Measurements from ENCODE around the gene MMP14. TPM values are rescaled to one million over a fixed set of nuclear protein-coding genes. Genes with fewer than 3 reads are reported as not detected.

The MMP14 gene
- total and polyA plus RNA-seq, 2 of the 13 experiments (the other 11 are each of a cell fraction or from before 2014, with no cell fraction given): 5.2 to 9.8 TPM

- no peak for TF ChIP-seq CBX1 (IDR thresholded peaks at IDR 0.05; ENCODE audit: low read depth)
- TF ChIP-seq ZNF205 (CRISPR knock-in tag; IDR thresholded peaks at IDR 0.05): no peak; the same call in none of the 2 replicates
- TF ChIP-seq ZNF263 (CRISPR knock-in tag; IDR thresholded peaks at IDR 0.05): no peak
- no peak for TF ChIP-seq GPN1 (CRISPR knock-in tag; IDR thresholded peaks at IDR 0.05; ENCODE audit: borderline replicate concordance)
- no peak for TF ChIP-seq MTF1 (CRISPR knock-in tag; IDR thresholded peaks at IDR 0.05)
These were observed 13.8 kb upstream of the MMP14 start (continued) for GRCh38 chr14:22822571-22823098.

- ATAC-seq (peak; percentile 2; the same call in 2 of the 3 replicates), DNase-seq (ENCODE audit: low spot score) (peak; percentile 85), FAIRE-seq (no peak)
- ChIA-PET POLR2A (interaction anchor here (1.0 to 5.0 kb wide), 9 partner anchors 10 to 236 kb away, joined by 3 to 26 read pairs (median 5); partner anchors contain the start of genes AJUBA, DAD1, LRP10 and OXA1L), CTCF (ENCODE audit: low intra/inter-chr PET ratio, low total read pairs) (interaction anchor here (6.1 kb wide), 1 partner anchor 28 kb away, joined by 141 read pairs; no protein-coding TSS in a partner anchor)
- no peaks in the 10 kb centered on the region for H3K9me3 ChIP-seq (ENCODE audit: low read length)
- H3K4me2 ChIP-seq (ENCODE audit: low read depth, low read length): peak overlapping the region; percentile 66
- in situ Hi-C loops (cut with HindIII; ENCODE audit: extremely low pct_ligation_motif_present, low pct_unique_long_range_greater_than_20kb) (loop anchor here (5.0 kb wide), 1 partner anchor 77 kb away; no protein-coding TSS in a partner anchor), intact Hi-C loops (cut with micrococcal nuclease; ENCODE audit: unreplicated experiment) (no loop called here)
- no peaks in the 10 kb centered on the region for H4K20me1 ChIP-seq (ENCODE audit: insufficient read depth, low read length)
- peak overlapping the region; percentile 14; the same call in 1 of the 2 replicates for H3K9ac ChIP-seq (ENCODE audit: insufficient read depth, low read depth, low read length)
- no TSS peak for BruUV-seq (replicated peaks)
- peaks cover 60% of the 10 kb centered on the region for H3K4me1 ChIP-seq (ENCODE audit: insufficient read depth, low read length)
- no peak overlapping the region for H3K27ac ChIP-seq (ENCODE audit: extremely low read length, insufficient read depth, low read length)
- H3K4me3 ChIP-seq (replicated peaks in 1 of 3; ENCODE audit: insufficient read depth in 1 of 3, low read depth in 2 of 3, low read length in 3 of 3): peak overlapping the region in 1 of 3 experiments; percentile 0; a peak in 2 of 6 replicates
- peaks cover 0 to 3% of the 10 kb centered on the region in 2 experiments; a peak in 1 of 5 replicates for H3K27me3 ChIP-seq (ENCODE audit: control insufficient read depth in 1 of 2, insufficient read depth in 2 of 2, low read length in 2 of 2)
- H3K36me3 ChIP-seq (replicated peaks in 1 of 2; ENCODE audit: control insufficient read depth in 1 of 2, insufficient read depth in 2 of 2, low read length in 2 of 2): no peaks in the 10 kb centered on the region
- H2AFZ ChIP-seq (ENCODE audit: low read length): peak overlapping the region; percentile 45
- H3K79me2 ChIP-seq (ENCODE audit: insufficient read depth, low read length): no peaks in the 10 kb centered on the region
- WGBS (ENCODE audit: low lambda C conversion rate): 20% methylated on average over 8 of the region's 8 CpGs
- no peak for TF ChIP-seq TBL1XR1 (IDR thresholded peaks at IDR 0.05; ENCODE audit: borderline replicate concordance, low read length, partially characterized antibody)
- TF ChIP-seq ZBTB26 (CRISPR knock-in tag; IDR thresholded peaks at IDR 0.05; ENCODE audit: borderline replicate concordance): 0 out of 2 replicates have a peak, but pooled peaks have one; percentile 31
- TF ChIP-seq ZNF468 (CRISPR knock-in tag; IDR thresholded peaks at IDR 0.05): no peak
- TF ChIP-seq SPEN (CRISPR knock-in tag; IDR thresholded peaks at IDR 0.05; ENCODE audit: low read depth): 0 out of 2 replicates have a peak, but pooled peaks have one; percentile 22
- no peak for TF ChIP-seq MLXIP (CRISPR knock-in tag; IDR thresholded peaks at IDR 0.05; ENCODE audit: borderline replicate concordance)
- TF ChIP-seq ZNF230 (CRISPR knock-in tag; IDR thresholded peaks at IDR 0.05): 0 out of 2 replicates have a peak, but pooled peaks have one; percentile 34
- no peak for TF ChIP-seq ZNF660 (CRISPR knock-in tag; IDR thresholded peaks at IDR 0.05; ENCODE audit: borderline replicate concordance, low read depth)
- no peak for TF ChIP-seq ZNF282 (IDR thresholded peaks at IDR 0.05; ENCODE audit: partially characterized antibody)
- 0 out of 2 replicates have a peak, but pooled peaks have one; percentile 64 for TF ChIP-seq CAMTA2 (CRISPR knock-in tag; IDR thresholded peaks at IDR 0.05; ENCODE audit: borderline replicate concordance)
- TF ChIP-seq MTA1 (CRISPR knock-in tag; IDR thresholded peaks at IDR 0.05; ENCODE audit: borderline replicate concordance): 0 out of 2 replicates have a peak, but pooled peaks have one; percentile 27
- TF ChIP-seq ETV5 (CRISPR knock-in tag; IDR thresholded peaks at IDR 0.05; ENCODE audit: borderline replicate concordance): peak; percentile 28; the same call in 1 of the 2 replicates
- TF ChIP-seq ZSCAN31 (CRISPR knock-in tag; IDR thresholded peaks at IDR 0.05; ENCODE audit: low read depth): 0 out of 2 replicates have a peak, but pooled peaks have one; percentile 29
- peak; percentile 13; the same call in 1 of the 2 replicates for TF ChIP-seq ZNF12 (CRISPR knock-in tag; IDR thresholded peaks at IDR 0.05)
These were observed 11.6 kb upstream of the MMP14 start for GRCh38 chr14:22824711-22825359.
